SJCRH30 (cell line): Measurements from ENCODE around the gene THPO. TPM values are rescaled to one million over a fixed set of nuclear protein-coding genes. Genes with fewer than 3 reads are reported as not detected.

Experiments
- DNase-seq, 2 experiments: peaks; one replicate each; pipeline ENCODE4 v3.0.0-alpha.2; 2015 to 2020
- H3K27ac ChIP-seq: fragments of 250-450 bp; sonication (Bioruptor Pico); 2 replicates; pipeline ENCODE4 v1.5.1; 2020; ENCODE audit warnings: mild to moderate bottlenecking, moderate library complexity
- H3K27me3 ChIP-seq: fragments of 250-450 bp; sonication (Bioruptor Pico); 2 replicates; pipeline ENCODE4 v1.5.1; 2020; ENCODE audit warnings: mild to moderate bottlenecking, moderate library complexity
- H3K36me3 ChIP-seq: fragments of 250-450 bp; sonication (Bioruptor Pico); 2 replicates; pipeline ENCODE4 v1.5.1; 2020; ENCODE audit warnings: mild to moderate bottlenecking, moderate library complexity
- H3K4me1 ChIP-seq: fragments of 250-450 bp; sonication (Bioruptor Pico); 2 replicates; pipeline ENCODE4 v1.5.1; 2020; ENCODE audit warnings: mild to moderate bottlenecking, moderate library complexity
- H3K4me3 ChIP-seq: fragments of 250-450 bp; sonication (Bioruptor Pico); 2 replicates; pipeline ENCODE4 v1.5.1; 2020; ENCODE audit warnings: mild to moderate bottlenecking, moderate library complexity
- H3K9me3 ChIP-seq: fragments of 250-450 bp; sonication (Bioruptor Pico); replicated peaks from 2 replicates; pipeline ENCODE4 v1.5.1; 2020; ENCODE audit warnings: mild to moderate bottlenecking, moderate library complexity
- total RNA-seq: library from RNA; depleted of rRNA; stranded (reverse); fragments of >200 nt; shearing (Covaris generic); gene quantifications from 2 replicates; pipeline ENCODE4 v1.2.3, GENCODE V29; 2014

The THPO gene
- total RNA-seq, 1 experiment from 2014 or later: 1.2 TPM

- Histone ChIP-seq H3K36me3 (peaks cover 15% of the 10 kb centered on the region), H3K4me1 (no peaks in the 10 kb centered on the region; the same call in 1 of the 2 replicates), H3K27me3 (no peaks in the 10 kb centered on the region), H3K9me3 (no peaks in the 10 kb centered on the region), H3K27ac (peak overlapping the region; percentile 81), H3K4me3 (peak overlapping the region; percentile 76)
- DNase-seq: peak; percentile 52 to 62
Observed at GRCh38 chr3:184361932-184362667, 15.9 kb downstream of the THPO start.

GRCh38 chr3:184361532-184361931, 16.5 kb downstream of the THPO start, which contains the start of the genes CLCN2 and POLR2H:
CLCN2 (minus strand) TSS chr3:184361605; CDS start chr3:184361479, 126 bp downstream.
POLR2H (plus strand) TSS chr3:184361710; CDS start chr3:184363493, 1,783 bp downstream.
- Histone ChIP-seq H3K27me3 (no peaks in the 10 kb centered on the region), H3K27ac (peak within 1 kb of the TSS; percentile 81), H3K9me3 (no peaks in the 10 kb centered on the region), H3K36me3 (peaks cover 11% of the 10 kb centered on the region), H3K4me1 (no peaks in the 10 kb centered on the region; the same call in 1 of the 2 replicates), H3K4me3 (peak within 1 kb of the TSS; percentile 76)
- peak; percentile 62 to 73 for DNase-seq

DNA sequence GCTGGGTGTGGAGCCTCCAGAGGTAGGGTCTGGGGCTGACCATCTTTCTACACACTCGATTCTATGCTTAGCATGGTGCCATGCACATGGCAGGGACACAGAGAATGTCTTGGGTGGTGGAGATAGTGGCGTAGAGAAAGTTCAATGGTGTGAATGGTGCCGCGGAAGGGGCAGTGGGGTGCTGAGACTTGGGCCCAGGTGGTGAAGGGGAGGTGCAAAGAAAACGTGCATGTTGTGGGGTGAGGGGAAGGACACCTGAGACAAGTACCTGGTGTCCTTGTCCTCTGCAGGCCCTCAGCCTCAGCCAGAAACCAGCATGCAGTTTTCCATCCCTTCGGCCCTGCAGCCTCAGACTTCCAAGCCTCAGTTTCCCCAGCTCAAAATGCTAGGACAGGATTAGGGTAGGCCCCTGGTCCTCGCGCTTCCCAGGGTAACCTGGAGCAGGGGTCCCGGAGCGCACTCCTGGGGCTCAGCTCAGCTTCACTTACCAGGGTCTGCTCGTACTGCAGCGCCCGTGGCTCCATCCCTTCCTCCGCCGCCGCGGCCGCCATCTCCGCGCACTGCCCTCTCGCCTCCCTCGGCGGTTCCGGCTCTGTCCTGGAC, 17.0 kb downstream of the THPO start:
- Histone ChIP-seq H3K27ac (no peak overlapping the region), H3K4me3 (peak overlapping the region; percentile 76), H3K4me1 (no peaks in the 10 kb centered on the region; the same call in 1 of the 2 replicates), H3K36me3 (peaks cover 10% of the 10 kb centered on the region), H3K27me3 (no peaks in the 10 kb centered on the region), H3K9me3 (no peaks in the 10 kb centered on the region)
- no peak for DNase-seq

GRCh38 chr3:184360070-184360928, 17.7 kb downstream of the THPO start:
- no peak overlapping the region for H3K27ac ChIP-seq
- peaks cover 6% of the 10 kb centered on the region for H3K36me3 ChIP-seq
- peak overlapping the region; percentile 76 for H3K4me3 ChIP-seq
- H3K4me1 ChIP-seq: peaks cover 7% of the 10 kb centered on the region; the same call in 1 of the 2 replicates
- no peak for DNase-seq
- no peaks in the 10 kb centered on the region for H3K9me3 ChIP-seq
- no peaks in the 10 kb centered on the region for H3K27me3 ChIP-seq

DNA sequence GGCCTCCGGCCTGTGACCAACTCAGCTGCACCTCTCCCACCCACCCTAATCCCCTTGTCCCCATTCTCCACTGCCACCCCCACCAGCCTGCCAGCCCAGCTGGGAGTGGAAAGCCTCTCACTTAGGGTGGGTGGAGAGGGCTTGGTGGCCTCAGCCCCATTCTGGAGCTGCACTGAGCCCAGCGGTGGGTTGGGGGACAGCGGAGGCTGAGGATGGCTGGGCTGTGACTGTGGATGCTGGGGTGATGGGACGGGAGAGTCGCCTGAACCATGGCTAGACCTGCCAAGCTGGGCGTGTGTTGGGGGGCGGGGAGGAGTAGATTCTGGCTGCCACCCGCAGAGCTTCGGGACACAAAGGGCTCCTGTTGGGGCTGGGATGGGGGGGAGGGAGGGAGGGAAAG, 18.4 kb downstream of the THPO start:
- Histone ChIP-seq H3K27me3 (no peaks in the 10 kb centered on the region), H3K4me3 (no peak overlapping the region), H3K36me3 (no peaks in the 10 kb centered on the region; the same call in none of the 2 replicates), H3K9me3 (no peaks in the 10 kb centered on the region), H3K4me1 (peaks cover 8% of the 10 kb centered on the region; the same call in 1 of the 2 replicates), H3K27ac (no peak overlapping the region)
- no peak for DNase-seq

- no peak overlapping the region for H3K4me3 ChIP-seq
- H3K27ac ChIP-seq: no peak overlapping the region
- no peaks in the 10 kb centered on the region for H3K36me3 ChIP-seq
- H3K4me1 ChIP-seq: peaks cover 8% of the 10 kb centered on the region; the same call in 1 of the 2 replicates
- H3K9me3 ChIP-seq: no peaks in the 10 kb centered on the region
- DNase-seq: no peak
- no peaks in the 10 kb centered on the region for H3K27me3 ChIP-seq
Observed at GRCh38 chr3:184358921-184359350, 19.1 kb downstream of the THPO start.

DNA sequence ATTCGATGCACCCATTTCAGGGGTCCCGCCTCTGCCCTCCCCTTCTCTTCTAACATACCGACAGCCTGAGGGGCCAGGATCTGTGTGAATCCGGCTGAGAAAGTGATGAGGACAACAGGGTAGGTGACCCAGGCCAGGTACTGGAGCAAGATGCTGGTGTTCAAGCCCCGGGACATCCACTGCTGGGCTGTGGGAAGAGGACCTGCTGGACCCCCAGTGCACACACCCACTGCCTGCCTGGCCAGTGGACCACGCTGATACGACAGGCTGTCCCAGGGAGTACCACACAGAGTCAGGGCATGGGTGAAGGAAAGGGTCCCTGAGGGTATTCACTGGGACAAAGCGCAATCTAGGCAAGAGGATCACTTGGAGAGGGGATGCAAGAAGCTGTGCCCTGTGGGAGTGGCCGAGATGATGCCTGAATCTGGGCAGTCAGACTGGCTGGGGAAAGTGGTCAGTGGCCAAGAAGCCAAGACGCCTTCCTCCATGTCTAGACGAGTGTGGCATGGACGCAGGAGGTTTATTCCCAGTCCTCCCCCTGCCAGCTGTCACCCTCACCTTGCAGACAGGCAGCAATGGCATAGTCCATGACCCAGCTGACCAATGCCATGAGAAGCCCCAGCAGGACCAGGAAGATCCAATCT, 19.8 kb downstream of the THPO start:
- no peak for DNase-seq
- H3K36me3 ChIP-seq: no peaks in the 10 kb centered on the region
- no peaks in the 10 kb centered on the region for H3K27me3 ChIP-seq
- peaks cover 8% of the 10 kb centered on the region; the same call in 1 of the 2 replicates for H3K4me1 ChIP-seq
- H3K4me3 ChIP-seq: no peak overlapping the region
- H3K27ac ChIP-seq: no peak overlapping the region
- H3K9me3 ChIP-seq: no peaks in the 10 kb centered on the region

DNA sequence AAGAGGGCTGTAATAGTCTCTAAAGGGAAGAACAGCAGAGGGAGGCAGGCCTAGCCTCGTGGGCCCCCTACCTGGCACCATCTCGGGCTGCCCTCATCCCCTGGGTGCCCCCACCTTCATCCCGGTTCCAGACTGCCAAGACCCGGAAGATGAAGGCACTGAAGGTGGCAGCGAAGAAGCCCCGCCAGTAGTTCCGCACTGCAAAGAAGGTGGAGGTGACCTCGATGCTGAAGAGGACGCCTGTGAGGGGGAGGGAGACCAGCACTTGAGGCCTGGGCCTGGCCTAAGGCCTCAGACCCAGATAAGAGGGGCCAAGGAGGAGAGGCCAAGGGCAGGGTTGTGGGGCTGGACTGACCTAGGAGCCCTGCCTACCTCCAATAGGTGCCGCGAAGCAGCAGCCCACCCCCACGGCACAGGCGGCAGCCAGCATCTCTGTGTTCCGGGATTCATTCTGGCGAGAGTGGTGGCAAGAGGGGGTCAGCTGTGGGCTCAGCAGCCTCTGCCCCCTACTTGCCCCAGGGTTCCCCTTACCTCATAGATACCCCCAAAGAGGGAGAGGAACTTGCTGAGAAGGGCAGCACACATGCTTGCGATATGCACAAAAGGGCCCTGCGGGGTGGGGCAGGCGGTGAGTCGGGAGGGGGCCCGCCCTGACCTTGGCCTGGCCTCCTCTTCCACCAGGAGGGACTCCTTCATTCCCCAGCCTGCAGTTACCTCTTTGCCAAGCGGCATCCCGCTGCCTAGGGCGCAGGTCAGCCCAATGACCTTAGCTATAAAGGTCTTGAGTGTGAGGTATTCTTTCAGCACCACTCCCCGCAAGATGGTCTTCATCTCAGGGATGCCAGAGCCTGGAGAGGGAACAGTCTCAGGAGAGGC, 20.5 kb downstream of the THPO start:
- no peaks in the 10 kb centered on the region for H3K36me3 ChIP-seq
- no peaks in the 10 kb centered on the region for H3K9me3 ChIP-seq
- no peak for DNase-seq
- no peak overlapping the region for H3K27ac ChIP-seq
- H3K27me3 ChIP-seq: no peaks in the 10 kb centered on the region
- no peak overlapping the region for H3K4me3 ChIP-seq
- peaks cover 8% of the 10 kb centered on the region; the same call in 1 of the 2 replicates for H3K4me1 ChIP-seq

DNA sequence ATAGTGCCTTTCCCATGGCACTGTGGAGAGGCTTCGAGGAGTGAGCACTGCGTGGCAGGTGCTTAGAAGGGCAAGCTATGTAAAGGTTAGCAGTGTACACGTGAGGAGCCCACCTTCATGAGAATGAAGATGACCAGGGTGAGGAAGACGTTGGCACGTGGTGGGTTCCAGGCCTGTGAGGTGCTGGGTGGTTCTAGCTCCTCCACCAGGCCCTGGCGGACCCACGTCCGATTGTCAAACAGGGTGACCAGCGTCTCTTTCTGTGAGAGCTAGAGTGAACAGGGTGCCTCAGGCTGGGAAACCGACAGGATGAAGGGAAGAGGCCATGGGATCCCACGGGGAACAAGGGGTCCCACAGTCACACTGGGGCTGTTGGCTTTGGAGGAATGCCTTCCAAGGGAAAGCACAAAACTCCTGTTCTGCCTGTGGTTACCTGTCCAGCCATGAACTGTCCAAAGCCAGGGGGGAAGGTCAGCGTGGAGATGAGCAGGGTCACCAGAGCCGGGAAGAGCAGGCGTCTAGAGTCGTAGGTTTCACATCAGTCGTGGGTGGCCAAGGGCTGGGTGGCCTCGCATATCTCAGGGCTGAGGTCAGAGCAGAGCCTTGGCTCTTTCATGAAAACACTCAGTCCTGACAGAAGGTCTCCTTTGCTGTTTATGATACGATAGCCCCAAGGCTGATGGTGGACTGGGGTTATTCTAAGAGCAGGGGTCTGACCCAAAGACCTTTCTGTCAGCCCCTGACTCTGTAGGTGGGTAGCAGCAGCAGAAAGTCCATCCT, 22.6 kb downstream of the THPO start:
- H3K36me3 ChIP-seq: no peaks in the 10 kb centered on the region
- H3K4me1 ChIP-seq: peaks cover 8% of the 10 kb centered on the region; the same call in 1 of the 2 replicates
- no peaks in the 10 kb centered on the region for H3K9me3 ChIP-seq
- DNase-seq: no peak
- H3K4me3 ChIP-seq: no peak overlapping the region
- H3K27ac ChIP-seq: 0 out of 2 replicates have a peak overlapping the region, but pooled peaks have one; percentile 7
- H3K27me3 ChIP-seq: no peaks in the 10 kb centered on the region

- DNase-seq: no peak
- Histone ChIP-seq H3K4me3 (no peak overlapping the region), H3K36me3 (no peaks in the 10 kb centered on the region), H3K27me3 (no peaks in the 10 kb centered on the region), H3K9me3 (no peaks in the 10 kb centered on the region), H3K4me1 (peaks cover 8% of the 10 kb centered on the region; the same call in 1 of the 2 replicates), H3K27ac (no peak overlapping the region)
Observed at GRCh38 chr3:184354754-184355153, 23.3 kb downstream of the THPO start.

DNA sequence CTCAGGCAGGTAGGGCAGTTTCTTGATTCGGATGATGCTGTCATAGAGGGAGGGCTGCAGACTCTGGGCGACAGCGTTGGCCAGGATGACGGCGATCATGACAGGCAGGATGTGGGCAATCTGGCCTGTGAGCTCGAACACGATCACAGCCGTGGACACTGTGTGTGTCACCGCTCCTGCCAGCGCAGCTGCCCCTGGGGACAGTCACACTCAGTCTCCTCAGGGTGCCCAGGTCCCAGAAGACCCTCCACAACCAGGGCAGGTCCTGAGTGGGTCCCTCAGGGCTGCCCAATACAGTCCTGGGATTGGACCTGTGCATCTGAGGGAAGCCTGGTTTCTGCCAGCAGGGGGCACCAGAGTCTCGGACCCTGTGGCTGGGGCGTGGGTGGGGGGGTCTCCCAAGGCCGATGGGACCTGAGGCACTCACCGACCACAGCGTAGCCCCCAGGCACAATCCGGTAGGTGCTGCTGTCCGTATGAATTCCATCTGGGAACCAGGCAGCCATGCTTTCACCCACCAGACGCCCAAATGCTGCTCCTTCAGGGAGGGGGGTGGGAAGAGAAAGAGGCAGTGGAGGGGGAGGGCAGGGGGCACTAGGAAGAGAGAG, 23.8 kb downstream of the THPO start:
- H3K27me3 ChIP-seq: no peaks in the 10 kb centered on the region
- no peaks in the 10 kb centered on the region for H3K9me3 ChIP-seq
- DNase-seq: peak; percentile 44 to 65
- no peaks in the 10 kb centered on the region for H3K36me3 ChIP-seq
- no peak overlapping the region for H3K4me3 ChIP-seq
- H3K27ac ChIP-seq: no peak overlapping the region
- H3K4me1 ChIP-seq: peaks cover 8% of the 10 kb centered on the region; the same call in 1 of the 2 replicates

DNA sequence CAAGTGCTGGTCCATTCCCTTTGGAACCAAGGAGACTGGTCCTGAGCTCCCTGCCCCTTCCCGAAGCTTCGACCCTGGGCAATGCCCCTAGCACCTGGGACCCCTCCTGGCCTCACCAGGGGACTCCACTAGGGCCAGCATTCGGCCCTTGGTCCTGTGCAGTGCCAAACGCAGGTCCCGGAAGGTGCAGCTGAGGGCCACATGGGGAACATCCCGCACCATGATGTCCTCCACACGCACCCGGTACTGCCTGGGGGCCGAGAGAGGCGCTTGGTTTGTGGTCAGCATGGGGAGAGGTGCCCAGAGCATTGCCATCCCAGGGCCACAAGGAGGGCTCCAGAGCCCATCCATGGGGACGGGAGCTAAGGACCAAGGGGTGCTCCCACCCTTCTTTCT, 24.5 kb downstream of the THPO start:
- Histone ChIP-seq H3K27ac (no peak overlapping the region), H3K27me3 (no peaks in the 10 kb centered on the region), H3K4me3 (no peak overlapping the region), H3K9me3 (no peaks in the 10 kb centered on the region), H3K36me3 (no peaks in the 10 kb centered on the region), H3K4me1 (peaks cover 8% of the 10 kb centered on the region; the same call in 1 of the 2 replicates)
- DNase-seq: no peak
